Measurements from ENCODE around the gene SMOC1.

The SMOC1 gene

GRCh38 chr14:69865701-69866365 is 13.4 kb upstream of the SMOC1 start:
- DNase-seq = no peak

- DNase-seq = no peak
Observed at GRCh38 chr14:69868363-69868963, 10.8 kb upstream of the SMOC1 start.

GRCh38 chr14:69870613-69871012 is 8.6 kb upstream of the SMOC1 start:
- no peak for DNase-seq

GRCh38 chr14:69873877-69874780 is 5.1 kb upstream of the SMOC1 start:
- no peak for DNase-seq

- no peak for DNase-seq
Observed at GRCh38 chr14:69876221-69876847, 2.9 kb upstream of the SMOC1 start.

- DNase-seq = no peak
Observed at GRCh38 chr14:69876848-69877306, 2.3 kb upstream of the SMOC1 start.

GRCh38 chr14:69877492-69877891 is 1.7 kb upstream of the SMOC1 start:
- no peak for DNase-seq

- DNase-seq = no peak
Observed at GRCh38 chr14:69878251-69878650, 965 bp upstream of the SMOC1 start.

GRCh38 chr14:69880044-69880487 is 850 bp downstream of the SMOC1 start:
- no peak for DNase-seq

- no peak for DNase-seq
Observed at GRCh38 chr14:69880893-69881292, 1.7 kb downstream of the SMOC1 start.

GRCh38 chr14:69882116-69882864 is 3.1 kb downstream of the SMOC1 start:
- no peak for DNase-seq

- DNase-seq = no peak
Observed at GRCh38 chr14:69882915-69883314, 3.7 kb downstream of the SMOC1 start.

- no peak for DNase-seq
Observed at GRCh38 chr14:69886453-69887242, 7.4 kb downstream of the SMOC1 start.

GRCh38 chr14:69887740-69888657 is 8.8 kb downstream of the SMOC1 start:
- no peak for DNase-seq

- no peak for DNase-seq
Observed at GRCh38 chr14:69891422-69891821, 12.2 kb downstream of the SMOC1 start.

- DNase-seq = no peak
Observed at GRCh38 chr14:69895109-69895508, 15.9 kb downstream of the SMOC1 start.

- DNase-seq = no peak
Observed at GRCh38 chr14:69896080-69896479, 16.9 kb downstream of the SMOC1 start.

GRCh38 chr14:69896972-69897371 is 17.8 kb downstream of the SMOC1 start:
- no peak for DNase-seq

- no peak for DNase-seq
Observed at GRCh38 chr14:69900603-69901002, 21.4 kb downstream of the SMOC1 start.

Data from activated CD8-positive, alpha-beta memory T cell treated with anti-CD3 and anti-CD28 coated beads, Interleukin-2, amount 50 U/mL, for 48 hours (primary cell).